Neural progenitor cell (in vitro differentiated cells): ENCODE data around the gene DUSP6. TPM values are rescaled to one million over a fixed set of nuclear protein-coding genes. Genes with fewer than 3 reads are reported as not detected.

Experiments
- DNase-seq: peaks from one replicate; pipeline ENCODE4 v3.0.0-alpha.2; 2016; ENCODE audit warnings: low spot score
- H2AFZ ChIP-seq: fragments of 200-600 bp; sonication (generic); replicated peaks from 2 replicates; pipeline ENCODE4 v1.6.1; 2016; ENCODE audit warnings: antibody characterized with exemption
- H3F3A ChIP-seq: fragments of 200-600 bp; sonication (generic); 2 replicates; pipeline ENCODE4 v1.6.1; 2016; ENCODE audit warnings: antibody characterized with exemption, low read depth
- H3K27ac ChIP-seq: fragments of 200-600 bp; sonication (generic); 2 replicates; pipeline ENCODE4 v1.5.1; 2016; ENCODE audit warnings: mild to moderate bottlenecking
- H3K27me3 ChIP-seq: fragments of 200-600 bp; sonication (generic); 2 replicates; pipeline ENCODE4 v1.6.1; 2016; ENCODE audit warnings: mild to moderate bottlenecking, moderate library complexity
- H3K36me3 ChIP-seq: fragments of 200-600 bp; sonication (generic); 2 replicates; pipeline ENCODE4 v1.5.1; 2016
- H3K4me1 ChIP-seq: fragments of 200-600 bp; sonication (generic); 2 replicates; pipeline ENCODE4 v1.6.1; 2016; ENCODE audit warnings: mixed run types
- H3K4me2 ChIP-seq: fragments of 200-600 bp; sonication (generic); 2 replicates; pipeline ENCODE4 v1.6.1; 2016
- H3K4me3 ChIP-seq: fragments of 200-600 bp; sonication (generic); 2 replicates; pipeline ENCODE4 v1.5.1; 2016
- H3K79me2 ChIP-seq: fragments of 200-600 bp; sonication (generic); 2 replicates; pipeline ENCODE4 v1.6.1; 2016; ENCODE audit warnings: low read depth
- H3K9ac ChIP-seq: fragments of 200-600 bp; sonication (generic); 2 replicates; pipeline ENCODE4 v1.6.1; 2016
- H3K9me3 ChIP-seq: fragments of 200-600 bp; sonication (generic); 2 replicates; pipeline ENCODE4 v1.5.1; 2016; ENCODE audit warnings: low read depth
- H4K20me1 ChIP-seq: fragments of 200-600 bp; sonication (generic); 2 replicates; pipeline ENCODE4 v1.6.1; 2016; ENCODE audit warnings: low read depth
- H3K27ac Mint-ChIP-seq: 3 replicates; pipeline ENCODE4 v1.8.0; 2021; ENCODE audit warnings: mixed read lengths
- H3K27me3 Mint-ChIP-seq: 2 replicates; pipeline ENCODE4 v1.8.0; 2022; ENCODE audit warnings: low read depth, mild to moderate bottlenecking, inconsistent platforms, moderate library complexity, mixed read lengths; ENCODE audit not compliant: insufficient read depth
- H3K36me3 Mint-ChIP-seq: 3 replicates; pipeline ENCODE4 v1.8.0; 2021; ENCODE audit warnings: mixed read lengths
- H3K4me1 Mint-ChIP-seq: 3 replicates; pipeline ENCODE4 v1.8.0; 2021; ENCODE audit warnings: mixed read lengths
- H3K4me3 Mint-ChIP-seq: 3 replicates; pipeline ENCODE4 v1.8.0; 2021; ENCODE audit warnings: mild to moderate bottlenecking, moderate library complexity, mixed read lengths
- H3K9me3 Mint-ChIP-seq: 3 replicates; pipeline ENCODE4 v1.8.0; 2020; ENCODE audit warnings: mixed read lengths
- CTCF ChIP-seq: fragments of 200-600 bp; sonication (generic); IDR thresholded peaks from 2 replicates; pipeline ENCODE4 v1.5.1; 2017; ENCODE audit warnings: antibody characterized with exemption, mild to moderate bottlenecking
- EZH2 ChIP-seq: fragments of 200-600 bp; sonication (generic); IDR thresholded peaks from 2 replicates; pipeline ENCODE4 v1.6.1; 2017; ENCODE audit warnings: antibody characterized with exemption, mild to moderate bottlenecking, moderate library complexity
- EZH2phosphoT487 ChIP-seq: fragments of 200-600 bp; sonication (generic); IDR thresholded peaks from 2 replicates; pipeline ENCODE4 v1.6.1; 2017; ENCODE audit warnings: antibody characterized with exemption
- total RNA-seq: library from RNA; depleted of rRNA; stranded (reverse); fragments of >200 nt; gene quantifications from 2 replicates; pipeline ENCODE4 v1.2.3, GENCODE V29; 2015; ENCODE audit warnings: low replicate concordance

DUSP6 gene
- total RNA-seq, 1 donor from 2014 or later: 12.5 TPM

DNA sequence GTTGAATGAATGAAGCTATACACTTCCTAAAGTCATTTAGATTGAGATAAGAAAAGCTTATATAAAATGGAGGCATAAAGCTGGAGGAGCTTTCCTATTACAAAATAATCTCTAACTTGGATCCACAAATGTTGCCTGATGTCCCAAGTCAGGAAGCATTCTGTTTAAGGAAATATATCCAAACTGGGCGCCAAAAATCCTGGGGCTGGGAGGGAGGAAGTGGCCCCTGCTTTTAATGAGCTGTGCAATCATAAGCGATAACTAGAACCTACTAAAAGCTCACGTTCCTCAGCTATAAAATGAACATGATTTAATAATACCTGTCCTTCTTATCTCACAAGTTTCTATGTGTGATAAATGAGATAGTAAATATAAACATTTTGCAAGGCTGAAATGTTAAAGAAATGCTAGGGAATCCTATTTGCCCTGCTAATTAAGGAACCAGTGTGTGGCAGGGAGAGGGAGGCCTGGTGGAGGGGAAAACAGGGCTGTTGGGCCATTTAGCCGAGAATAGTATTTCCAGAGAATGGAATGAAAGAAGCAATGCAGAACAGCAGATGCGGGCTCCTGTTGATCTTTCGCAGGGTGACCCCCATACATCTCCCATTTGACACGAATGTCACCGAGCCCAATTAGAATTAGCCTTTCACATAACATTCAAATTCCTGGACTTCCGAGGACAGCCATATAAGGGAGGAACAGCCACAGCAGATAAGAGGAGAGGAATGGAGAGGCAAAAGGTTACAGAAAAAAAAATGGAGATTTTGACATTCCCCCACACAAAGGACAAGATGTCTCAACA lies 25.9 kb downstream of the DUSP6 start:
- H3K4me3 ChIP-seq: no peak overlapping the region
- H3K9me3 ChIP-seq: peaks cover 9% of the 10 kb centered on the region
- no peak overlapping the region for H3K9ac ChIP-seq
- H3K79me2 ChIP-seq: no peaks in the 10 kb centered on the region
- no peaks in the 10 kb centered on the region for H3K36me3 ChIP-seq
- H3F3A ChIP-seq: peaks cover 17% of the 10 kb centered on the region
- H3K27me3 ChIP-seq: no peaks in the 10 kb centered on the region
- peak overlapping the region; percentile 27 for H3K4me3 Mint-ChIP-seq
- peaks cover 3% of the 10 kb centered on the region for H3K27me3 Mint-ChIP-seq
- DNase-seq: peak; percentile 64
- H4K20me1 ChIP-seq: no peaks in the 10 kb centered on the region
- H2AFZ ChIP-seq: no peak overlapping the region
- H3K4me1 ChIP-seq: peaks cover 47% of the 10 kb centered on the region
- peaks cover 35% of the 10 kb centered on the region for H3K4me1 Mint-ChIP-seq
- H3K36me3 Mint-ChIP-seq: peaks cover 1% of the 10 kb centered on the region
- peak overlapping the region; percentile 42 for H3K27ac ChIP-seq
- peaks cover 7% of the 10 kb centered on the region for H3K9me3 Mint-ChIP-seq
- peak overlapping the region; percentile 92 for H3K27ac Mint-ChIP-seq
- TF ChIP-seq EZH2phosphoT487 (no peak), EZH2 (no peak), CTCF (no peak)
- peak overlapping the region; percentile 48 for H3K4me2 ChIP-seq

DNA sequence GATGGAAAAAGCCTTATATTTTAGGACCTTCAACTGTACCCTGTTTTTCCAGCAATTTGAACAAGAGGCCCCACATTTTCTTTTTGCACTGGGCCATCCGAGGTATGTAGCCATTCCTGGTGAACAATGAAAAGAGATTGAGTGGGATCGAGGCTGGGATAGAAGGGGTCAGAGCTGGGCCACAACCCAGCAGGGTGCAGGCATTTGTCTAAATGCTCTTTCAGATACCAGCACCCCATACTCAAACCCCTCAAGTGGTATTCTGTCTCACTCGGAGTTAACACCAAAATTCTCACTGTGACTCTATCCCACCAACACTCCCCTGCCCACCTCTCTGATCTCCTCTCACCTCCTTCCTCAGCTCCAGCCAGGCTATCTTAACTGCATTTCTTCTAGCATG lies 26.8 kb downstream of the DUSP6 start:
- peaks cover 4% of the 10 kb centered on the region for H3K9me3 ChIP-seq
- H3K79me2 ChIP-seq: no peaks in the 10 kb centered on the region
- Mint-ChIP-seq H3K9me3 (peaks cover 1% of the 10 kb centered on the region), H3K4me1 (peaks cover 37% of the 10 kb centered on the region), H3K36me3 (no peaks in the 10 kb centered on the region), H3K4me3 (no peak overlapping the region), H3K27ac (no peak overlapping the region), H3K27me3 (peaks cover 3% of the 10 kb centered on the region)
- H3K4me2 ChIP-seq: peak overlapping the region; percentile 48
- H3K4me3 ChIP-seq: no peak overlapping the region
- no peak overlapping the region for H3K9ac ChIP-seq
- H3K36me3 ChIP-seq: no peaks in the 10 kb centered on the region
- no peaks in the 10 kb centered on the region for H3K27me3 ChIP-seq
- TF ChIP-seq EZH2phosphoT487: no peak
- no peak for TF ChIP-seq CTCF
- TF ChIP-seq EZH2: no peak
- DNase-seq: peak; percentile 69
- peaks cover 17% of the 10 kb centered on the region for H3F3A ChIP-seq
- no peak overlapping the region for H3K27ac ChIP-seq
- H4K20me1 ChIP-seq: no peaks in the 10 kb centered on the region
- peaks cover 47% of the 10 kb centered on the region for H3K4me1 ChIP-seq
- H2AFZ ChIP-seq: no peak overlapping the region

GRCh38 chr12:89324437-89324836 lies 27.9 kb downstream of the DUSP6 start:
- H3K27me3 Mint-ChIP-seq: peaks cover 3% of the 10 kb centered on the region
- no peak overlapping the region for H3K4me3 Mint-ChIP-seq
- no peak overlapping the region for H3K9ac ChIP-seq
- H3K4me1 ChIP-seq: peaks cover 49% of the 10 kb centered on the region
- no peaks in the 10 kb centered on the region for H3K36me3 ChIP-seq
- peaks cover 37% of the 10 kb centered on the region for H3K4me1 Mint-ChIP-seq
- H3K27me3 ChIP-seq: no peaks in the 10 kb centered on the region
- H4K20me1 ChIP-seq: no peaks in the 10 kb centered on the region
- H3K79me2 ChIP-seq: no peaks in the 10 kb centered on the region
- no peak overlapping the region for H2AFZ ChIP-seq
- H3K4me3 ChIP-seq: no peak overlapping the region
- peak overlapping the region; percentile 48 for H3K4me2 ChIP-seq
- H3K9me3 ChIP-seq: no peaks in the 10 kb centered on the region
- H3F3A ChIP-seq: peaks cover 17% of the 10 kb centered on the region
- no peak overlapping the region for H3K27ac Mint-ChIP-seq
- no peak overlapping the region for H3K27ac ChIP-seq
- H3K9me3 Mint-ChIP-seq: no peaks in the 10 kb centered on the region
- no peaks in the 10 kb centered on the region for H3K36me3 Mint-ChIP-seq
- no peak for TF ChIP-seq EZH2phosphoT487
- no peak for TF ChIP-seq EZH2
- no peak for TF ChIP-seq CTCF
- no peak for DNase-seq
